Stimulated activated CD8-positive, alpha-beta memory T cell treated with anti-CD3 and anti-CD28 coated beads, Interleukin-12 subunit alpha, Interleukin-12 subunit beta, amount 100 ng/mL, for 1 hour (primary cell): ENCODE measurements around the gene LRRC47.

Source experiments
- DNase-seq: peaks from one replicate; pipeline ENCODE4 v3.0.0-alpha.2; 2020; ENCODE audit warnings: low read depth

Gene LRRC47

DNA sequence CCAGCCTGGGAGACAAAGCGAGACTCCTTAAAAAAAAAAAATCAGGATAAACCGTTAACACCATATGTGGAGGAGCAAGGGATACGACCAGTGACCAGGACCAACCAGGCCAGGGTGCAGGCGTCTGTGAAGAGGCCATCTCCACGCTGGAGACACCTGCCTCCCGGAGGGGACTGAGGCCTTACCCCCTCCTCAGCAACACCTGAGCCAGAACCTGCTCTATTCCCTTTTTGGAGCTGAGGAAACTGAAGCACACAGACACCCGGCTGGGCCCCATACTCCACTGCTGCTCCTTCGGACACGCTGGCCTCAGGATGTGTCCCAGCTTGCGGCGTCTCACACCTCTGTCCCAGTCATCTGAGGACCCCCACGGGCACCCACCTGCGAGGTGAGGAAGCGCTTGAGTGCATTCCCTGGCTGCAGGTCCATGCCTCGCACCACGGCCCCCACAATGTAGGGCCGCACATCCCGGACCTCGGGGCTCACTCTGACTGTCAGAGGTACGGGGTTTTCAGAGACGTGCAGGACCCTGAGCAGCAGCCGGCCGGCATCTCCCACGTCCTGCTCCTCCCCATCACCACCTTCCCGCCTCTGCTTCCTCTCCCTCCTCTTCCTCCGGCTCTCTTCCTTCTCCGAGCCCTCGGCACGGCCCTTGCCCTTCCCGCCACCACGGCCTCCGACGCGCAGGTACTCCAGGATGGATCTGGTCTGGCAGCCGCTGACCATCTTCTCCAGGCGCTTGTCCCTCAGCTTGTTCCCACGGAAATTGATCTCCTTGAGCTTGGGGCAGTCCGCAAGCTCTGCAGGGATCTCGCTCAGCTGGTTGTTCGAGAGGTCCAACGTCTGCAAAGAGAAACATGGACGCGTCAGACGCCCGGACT, 9.6 kb downstream of the LRRC47 start:
- no peak for DNase-seq

GRCh38 chr1:3785456-3786157, 10.7 kb downstream of the LRRC47 start:
- DNase-seq, result no peak

DNA sequence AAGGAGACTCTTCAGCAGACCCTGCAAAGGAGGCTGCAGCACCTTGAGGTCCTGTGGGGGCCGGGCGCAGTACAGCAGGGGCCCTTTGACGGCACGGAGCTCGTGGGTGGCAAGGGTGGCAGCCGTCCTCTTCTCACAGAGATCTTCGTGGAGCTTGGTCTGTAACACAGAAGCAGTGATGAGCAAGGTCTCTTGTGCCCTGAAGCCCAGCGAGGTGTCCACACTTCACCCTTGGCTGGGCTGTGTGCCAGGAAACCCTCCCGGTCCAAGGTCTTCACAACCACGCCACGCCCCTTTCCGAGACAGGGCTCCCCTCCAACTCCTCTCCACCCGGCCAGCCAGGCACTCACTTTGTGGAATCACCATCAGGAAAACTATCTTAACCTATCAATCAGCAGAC, 11.3 kb downstream of the LRRC47 start:
- no peak for DNase-seq

DNA sequence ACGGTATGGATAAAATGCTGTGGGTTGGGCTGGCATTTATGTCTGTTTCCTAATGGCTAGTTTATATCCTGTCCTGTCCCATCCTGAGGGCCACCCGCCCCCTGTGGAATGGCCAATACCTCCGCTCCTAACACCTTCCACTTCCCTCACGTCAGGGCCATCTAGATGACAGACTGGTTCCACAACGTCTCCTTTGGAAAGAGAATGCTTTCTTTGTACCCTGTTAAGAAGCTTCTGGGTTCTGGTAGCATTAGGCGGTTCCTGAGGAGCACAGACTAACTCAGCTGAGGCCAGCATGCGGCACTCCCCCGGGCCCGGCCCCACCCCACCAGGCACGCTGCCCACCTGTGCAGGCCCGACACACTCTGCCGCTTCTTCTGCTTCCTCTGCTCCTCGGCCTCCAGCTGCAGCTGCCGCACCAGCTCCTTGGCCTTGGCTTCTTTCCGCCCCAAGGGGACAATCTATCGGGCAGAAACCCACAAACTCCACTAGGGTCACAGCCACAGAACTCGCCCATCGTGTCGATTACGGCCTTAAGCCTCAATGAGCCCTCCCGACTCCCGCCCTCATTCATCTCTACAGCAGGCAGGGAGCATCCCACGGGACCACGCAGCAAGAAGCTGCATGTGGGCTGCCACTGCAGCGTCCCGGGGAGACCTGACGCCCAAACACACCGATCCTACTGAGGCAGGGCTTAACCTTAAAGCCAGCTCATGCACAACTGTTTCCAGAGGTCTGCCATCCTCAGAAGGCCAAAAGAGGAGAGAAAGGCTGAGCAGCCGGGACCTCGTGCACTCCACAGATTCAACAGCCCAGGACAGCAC, 12.4 kb downstream of the LRRC47 start:
- DNase-seq, result no peak

- no peak for DNase-seq
Measured at GRCh38 chr1:3780901-3781300, 15.4 kb downstream of the LRRC47 start.

GRCh38 chr1:3779912-3780416, 16.3 kb downstream of the LRRC47 start:
- no peak for DNase-seq

- DNase-seq, result no peak
Measured at GRCh38 chr1:3779265-3779911, 16.9 kb downstream of the LRRC47 start.

DNA sequence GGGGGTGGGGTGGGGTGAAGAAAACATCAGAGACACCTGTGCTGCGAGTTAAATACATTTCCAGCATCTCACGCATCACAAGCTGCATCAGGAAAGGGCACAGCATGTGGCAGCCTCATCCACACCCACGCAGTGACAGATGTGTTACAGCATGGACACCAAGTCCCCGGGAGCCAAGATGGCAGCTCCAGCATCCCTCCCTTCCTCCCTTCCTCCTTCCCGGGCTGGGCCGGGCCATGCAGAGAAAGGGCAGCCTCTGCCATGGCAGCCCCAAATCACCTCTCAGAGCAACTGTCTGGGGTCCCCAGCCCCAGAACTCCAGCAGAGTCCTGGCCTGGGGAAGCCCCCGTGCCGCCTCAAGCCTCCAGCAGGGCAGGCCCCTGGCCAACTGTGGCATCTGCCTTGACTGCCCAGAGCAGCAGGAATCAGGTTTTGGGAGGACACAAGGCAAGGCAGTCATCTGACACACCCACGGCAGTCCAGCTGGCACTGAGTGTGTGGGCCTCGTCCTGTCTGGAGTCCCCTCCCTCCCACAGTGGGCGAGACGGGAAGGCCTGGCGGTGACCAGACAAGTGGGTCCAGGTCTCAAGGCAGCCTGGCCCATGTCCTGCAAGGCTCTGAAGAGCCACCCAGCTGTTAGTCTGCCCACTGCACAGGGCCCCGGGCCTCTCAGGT, 17.6 kb downstream of the LRRC47 start:
- no peak for DNase-seq

DNA sequence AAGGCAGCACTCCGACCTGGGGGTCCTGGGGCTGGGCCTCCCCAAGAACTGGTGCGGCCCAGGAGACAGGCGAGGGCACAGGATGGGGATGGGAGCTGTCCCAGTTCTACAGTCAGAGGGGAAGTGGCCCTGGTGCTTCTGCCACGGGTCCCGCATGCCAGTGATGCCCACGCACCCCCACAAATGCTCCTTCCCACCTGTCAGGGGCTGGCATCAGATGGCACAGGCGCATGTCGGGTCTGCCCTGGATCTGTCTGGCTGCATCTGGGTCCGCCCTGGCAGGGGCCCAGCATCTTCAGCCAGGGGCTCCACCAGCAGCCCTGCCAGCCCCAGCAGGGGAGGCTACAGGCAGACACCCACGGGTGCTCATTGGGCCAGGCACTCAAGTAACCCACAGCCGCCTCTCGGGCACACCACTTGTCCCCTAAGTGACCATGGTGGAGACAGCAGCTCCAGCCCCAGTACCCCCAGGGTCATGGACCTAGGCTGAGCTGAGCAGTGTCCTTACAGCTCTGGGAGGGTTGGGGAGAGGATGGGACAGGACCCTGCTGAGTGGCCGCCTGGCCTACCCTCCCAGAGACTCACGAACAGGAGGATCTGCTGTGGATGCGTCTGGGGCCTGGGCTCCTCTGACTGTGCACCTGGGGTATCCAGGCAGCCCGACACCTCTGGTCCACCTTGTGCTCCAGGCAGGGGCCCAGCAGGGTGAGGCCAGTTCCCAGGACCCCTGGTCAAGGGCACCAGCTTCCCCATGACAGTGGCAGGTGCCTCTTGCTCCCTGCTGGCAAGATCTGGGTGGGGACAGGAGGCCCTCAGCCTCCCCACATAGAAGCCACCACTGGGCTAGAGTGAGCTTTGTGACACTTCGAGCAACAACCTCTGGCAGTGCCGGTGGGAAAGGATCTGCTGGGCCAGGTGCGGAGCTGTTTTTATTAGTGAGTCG, 18.4 kb downstream of the LRRC47 start:
- no peak for DNase-seq

DNA sequence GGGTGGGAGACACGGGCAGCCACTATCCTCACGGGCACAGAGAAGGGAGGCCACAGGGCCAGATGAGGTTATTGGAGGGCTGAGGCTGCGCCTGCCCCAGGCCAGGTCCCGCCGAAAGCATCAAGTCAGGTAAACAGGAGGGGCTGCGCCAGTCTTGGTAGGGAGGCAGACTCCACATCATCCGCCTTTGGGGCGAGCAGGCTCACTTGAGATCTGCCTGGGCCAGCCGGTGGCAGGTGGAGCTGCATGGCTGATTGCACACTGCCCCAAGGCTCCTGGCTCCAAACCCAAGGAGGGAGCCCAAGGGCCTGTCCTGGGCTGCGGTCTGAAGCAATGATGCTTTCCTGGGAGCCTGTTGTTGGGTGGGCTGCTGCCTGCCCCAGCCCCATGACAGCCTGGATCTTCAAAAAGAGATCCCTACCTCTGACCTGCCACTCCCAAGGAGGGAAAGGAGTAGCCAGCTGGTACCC, 19.2 kb downstream of the LRRC47 start:
- no peak for DNase-seq

- no peak for DNase-seq
Measured at GRCh38 chr1:3776231-3776961, 19.9 kb downstream of the LRRC47 start.

- peak; percentile 23 for DNase-seq
Measured at GRCh38 chr1:3775490-3776230, 20.6 kb downstream of the LRRC47 start.

DNA sequence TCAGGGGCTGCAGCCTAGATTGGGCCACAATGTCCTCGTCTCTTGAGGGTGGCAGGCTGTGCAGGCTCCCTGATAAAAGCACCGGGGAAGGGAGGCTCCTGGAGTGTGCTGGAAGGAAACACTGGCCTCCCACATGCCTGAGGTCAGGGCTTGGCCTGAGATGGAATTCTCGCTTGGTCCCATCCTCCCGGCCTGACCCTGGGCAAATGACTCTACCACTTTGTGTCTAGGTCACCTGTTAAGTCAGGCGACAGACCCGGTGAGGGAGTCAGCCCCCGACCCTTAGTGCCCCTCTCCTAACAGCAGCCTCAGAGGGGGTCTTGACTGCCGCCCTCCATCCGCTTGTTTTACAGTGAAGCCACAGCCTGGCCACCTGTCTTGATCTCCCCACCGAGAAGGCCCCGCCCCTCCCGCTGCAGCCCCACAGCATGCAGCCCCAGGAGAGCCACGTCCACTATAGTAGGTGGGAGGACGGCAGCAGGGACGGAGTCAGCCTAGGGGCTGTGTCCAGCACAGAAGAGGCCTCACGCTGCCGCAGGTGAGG, 21.3 kb downstream of the LRRC47 start:
- DNase-seq, result no peak

DNA sequence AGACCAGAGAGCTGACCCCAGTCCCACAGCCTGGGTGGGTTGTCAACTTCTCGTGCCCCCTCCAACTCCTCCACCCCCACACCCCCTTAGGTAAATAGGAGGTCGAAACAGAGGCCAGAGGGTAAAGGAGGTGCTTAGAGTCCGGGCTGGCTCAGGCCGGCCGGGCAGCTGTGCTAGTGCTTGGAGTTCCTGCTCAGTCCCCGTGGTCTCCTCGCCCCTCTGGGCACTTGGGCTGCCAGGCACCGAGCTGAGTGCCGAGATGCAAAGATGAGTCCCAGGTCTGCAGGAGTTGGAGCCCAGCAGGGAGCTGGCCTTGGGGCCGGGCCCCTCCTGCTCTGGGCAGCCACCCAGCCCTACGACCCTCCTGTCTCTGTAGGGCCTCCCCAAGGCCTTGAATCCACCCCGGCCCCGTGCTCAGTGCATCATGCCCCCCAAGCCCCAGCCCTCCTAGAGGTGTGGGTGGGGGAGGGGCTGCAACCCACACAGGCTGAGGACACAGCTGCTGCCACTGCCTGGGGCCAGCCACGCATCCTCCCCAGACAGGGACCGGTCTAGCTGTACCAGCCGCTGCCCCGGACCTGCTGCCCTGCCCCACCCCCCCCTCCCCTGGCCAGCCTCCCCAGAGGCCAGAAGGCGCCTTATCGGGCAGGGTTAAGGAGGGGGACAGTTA, 21.9 kb downstream of the LRRC47 start:
- DNase-seq, result no peak

GRCh38 chr1:3773572-3774275, 22.6 kb downstream of the LRRC47 start:
- DNase-seq, result no peak

DNA sequence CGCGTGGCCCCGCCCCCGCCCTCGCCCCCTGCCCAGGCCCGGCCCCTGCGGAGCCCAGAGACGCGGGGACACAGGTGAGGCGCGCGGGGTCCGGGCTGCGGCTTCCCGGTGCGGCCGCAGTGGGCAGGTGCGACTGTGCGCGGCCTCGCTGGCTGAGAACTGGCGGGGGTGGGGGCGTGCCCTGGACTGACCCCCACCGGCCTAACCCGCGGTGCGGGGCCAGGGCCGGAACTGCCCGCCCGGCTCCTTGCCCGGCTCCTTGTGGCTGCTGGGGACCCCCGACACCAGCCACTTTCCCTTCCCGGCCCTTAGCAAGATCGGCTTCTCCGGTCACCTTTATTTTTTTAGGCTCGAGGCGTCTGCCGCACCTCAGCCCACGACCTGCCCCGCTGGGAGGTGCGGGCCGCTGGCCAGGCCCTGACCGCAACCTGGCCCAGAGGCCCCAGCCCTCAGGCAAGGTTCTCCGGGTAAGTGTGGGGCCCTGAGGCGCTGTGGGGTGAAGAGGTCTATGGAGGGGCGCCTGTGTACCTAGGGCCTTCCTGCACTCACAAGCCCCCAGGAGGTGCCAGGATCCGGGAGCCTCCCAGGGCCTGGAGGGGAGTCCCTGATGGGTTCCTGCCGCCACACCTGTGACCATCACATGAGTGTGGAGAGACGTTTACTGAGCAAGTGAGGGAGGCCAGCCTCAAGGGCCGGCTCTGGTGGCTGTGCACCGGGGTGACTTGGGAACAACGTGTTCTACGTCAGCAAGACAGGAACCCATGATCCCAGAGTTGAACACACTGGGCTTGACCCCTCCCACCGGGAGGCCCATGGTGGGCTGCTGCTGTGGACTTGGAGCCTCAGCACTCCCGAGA, 23.4 kb downstream of the LRRC47 start, which contains the start of gene SMIM1:
Gene SMIM1, plus strand, starts transcription at position 35 of the 857 bp plus-strand sequence. CDS start 2,625 bp downstream, outside the sequence.
- DNase-seq, result no peak
